Lung (tissue), 12 donors: ENCODE data around the gene PRKN. TPM values are rescaled to one million over a fixed set of nuclear protein-coding genes. Genes with fewer than 3 reads are reported as not detected.

Source experiments
- ATAC-seq: fragments of 200-7000 bp; cut with Tn5 transposase; one replicate; pipeline ENCODE4 v1.9.1; 2020; ENCODE audit warnings: moderate number of reproducible peaks; ENCODE audit not compliant: insufficient read depth, low FRiP score
- DNase-seq, 3 donors: peaks; one replicate each; pipeline ENCODE4 v3.0.0-alpha.2; 2013 to 2017
- H3K27ac ChIP-seq, 2 donors: one replicate each; pipeline ENCODE4 v1.5.1; 2013; ENCODE audit warnings: mild to moderate bottlenecking in 2 of 2, moderate library complexity in 2 of 2, control low read depth in 1 of 2, inconsistent platforms in 1 of 2, low read depth in 1 of 2, low read length in 1 of 2
- H3K27me3 ChIP-seq, 3 donors: one replicate each; pipeline ENCODE4 v1.5.1; 2013; ENCODE audit warnings: low read length in 2 of 3; ENCODE audit not compliant: control insufficient read depth in 3 of 3, insufficient read depth in 3 of 3
- H3K36me3 ChIP-seq, 4 donors: one replicate each; pipeline ENCODE4 v1.5.1; 2013; ENCODE audit warnings: low read length in 4 of 4, mild to moderate bottlenecking in 1 of 4, moderate library complexity in 1 of 4; ENCODE audit not compliant: control insufficient read depth in 4 of 4, insufficient read depth in 4 of 4
- H3K4me1 ChIP-seq, 5 donors: one replicate each; pipeline ENCODE4 v1.5.1; 2013; ENCODE audit warnings: low read length in 5 of 5, mild to moderate bottlenecking in 2 of 5, moderate library complexity in 1 of 5; ENCODE audit not compliant: control insufficient read depth in 5 of 5, insufficient read depth in 5 of 5
- H3K4me3 ChIP-seq: one replicate; pipeline ENCODE4 v1.5.1; 2013; ENCODE audit warnings: mild to moderate bottlenecking, control low read depth, moderate library complexity
- H3K9ac ChIP-seq, 2 donors: one replicate each; pipeline ENCODE4 v1.5.1; 2013; ENCODE audit warnings: low read length in 2 of 2, control low read depth in 1 of 2; ENCODE audit not compliant: insufficient read depth in 1 of 2
- H3K9me3 ChIP-seq, 4 donors: one replicate each; pipeline ENCODE4 v1.5.1; 2013; ENCODE audit warnings: low read length in 3 of 4, mild to moderate bottlenecking in 1 of 4, moderate library complexity in 1 of 4; ENCODE audit not compliant: control insufficient read depth in 4 of 4, insufficient read depth in 3 of 4
- whole genome bisulfite sequencing, 2 donors: extraction: QIAGEN DNeasy Blood & Tissue Kit; methylation state at CpG; one replicate each; pipeline ENCODE4 v1.1.7; 2013; 5-methylcytosine and 5-hydroxymethylcytosine counted together
- polyA plus RNA-seq, 2 donors: library from polyadenylated mRNA; stranded (reverse); fragments of 200-250 nt; gene quantifications; one replicate each; pipeline ENCODE4 v1.2.1, GENCODE V29; 2013
- total RNA-seq, 2 donors: library from RNA; depleted of rRNA in 1 of 2; stranded (reverse); fragments of >200 nt in 1 of 2; gene quantifications; one replicate each; pipeline ENCODE4 v1.2.1, GENCODE V29; 2014 to 2021
- TF ChIP-seq, protein P1 (sequence below): IDR thresholded peaks from 2 replicates; pipeline ENCODE4 v1.5.1; 2012; ENCODE audit warnings: mild to moderate bottlenecking; ENCODE audit errors: control extremely low read depth, extremely low read depth
- donor health status: control.
- donor health status: control.
- donor health status: Bipolar disorder and iron deficiency.
- donor health status: healthy.
- donor health status: DM: yes; HTN: yes; CAD: no.

Gene PRKN
- total and polyA plus RNA-seq, 4 donors: 0.27 to 11.2 (median 3.1) TPM

DNA sequence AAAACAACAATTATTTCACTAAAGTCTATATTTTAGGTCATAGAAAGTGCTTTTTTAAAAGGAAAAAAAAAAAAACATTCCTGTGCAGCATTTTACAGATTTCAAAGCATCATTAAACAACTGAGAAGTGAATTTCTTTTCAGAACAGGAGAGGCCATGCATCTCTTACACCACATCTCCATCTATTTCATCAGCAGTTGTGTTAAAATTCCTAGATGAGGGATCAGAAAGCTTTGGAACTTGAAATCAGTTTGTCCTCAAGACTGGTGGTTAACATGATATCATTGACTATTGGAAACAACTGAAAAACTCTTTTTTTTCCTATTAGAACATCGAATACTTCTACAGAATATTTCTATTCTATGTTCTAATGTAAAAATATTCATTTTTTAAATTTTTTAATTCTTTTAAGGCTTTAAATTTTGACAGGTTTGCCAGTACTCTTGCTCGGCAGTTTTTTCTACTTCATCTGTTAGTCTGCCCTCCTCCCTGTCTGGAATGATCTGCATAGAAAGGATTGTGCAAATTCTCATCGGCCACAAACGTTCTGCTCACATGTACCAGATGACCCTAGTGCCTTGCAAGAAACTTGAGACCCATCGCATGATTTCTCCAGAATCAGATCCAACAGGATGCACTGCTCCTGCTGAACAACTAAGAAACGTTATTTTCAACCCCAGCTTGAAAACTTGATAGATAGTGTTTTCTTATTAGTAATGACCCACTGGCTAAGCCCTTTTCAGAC lies 1042.7 kb downstream of the PRKN start:
- no peaks in the 10 kb centered on the region for H3K27me3 ChIP-seq
- H3K36me3 ChIP-seq: no peaks in the 10 kb centered on the region
- no peak overlapping the region for H3K9ac ChIP-seq
- no peaks in the 10 kb centered on the region for H3K4me1 ChIP-seq
- DNase-seq: no peak
- H3K27ac ChIP-seq: no peak overlapping the region
- peaks cover 0 to 5% (median 0%) of the 10 kb centered on the region in 4 donors for H3K9me3 ChIP-seq
- H3K4me3 ChIP-seq: no peak overlapping the region
- TF ChIP-seq, protein P1, sequence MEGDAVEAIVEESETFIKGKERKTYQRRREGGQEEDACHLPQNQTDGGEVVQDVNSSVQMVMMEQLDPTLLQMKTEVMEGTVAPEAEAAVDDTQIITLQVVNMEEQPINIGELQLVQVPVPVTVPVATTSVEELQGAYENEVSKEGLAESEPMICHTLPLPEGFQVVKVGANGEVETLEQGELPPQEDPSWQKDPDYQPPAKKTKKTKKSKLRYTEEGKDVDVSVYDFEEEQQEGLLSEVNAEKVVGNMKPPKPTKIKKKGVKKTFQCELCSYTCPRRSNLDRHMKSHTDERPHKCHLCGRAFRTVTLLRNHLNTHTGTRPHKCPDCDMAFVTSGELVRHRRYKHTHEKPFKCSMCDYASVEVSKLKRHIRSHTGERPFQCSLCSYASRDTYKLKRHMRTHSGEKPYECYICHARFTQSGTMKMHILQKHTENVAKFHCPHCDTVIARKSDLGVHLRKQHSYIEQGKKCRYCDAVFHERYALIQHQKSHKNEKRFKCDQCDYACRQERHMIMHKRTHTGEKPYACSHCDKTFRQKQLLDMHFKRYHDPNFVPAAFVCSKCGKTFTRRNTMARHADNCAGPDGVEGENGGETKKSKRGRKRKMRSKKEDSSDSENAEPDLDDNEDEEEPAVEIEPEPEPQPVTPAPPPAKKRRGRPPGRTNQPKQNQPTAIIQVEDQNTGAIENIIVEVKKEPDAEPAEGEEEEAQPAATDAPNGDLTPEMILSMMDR: no peak
- WGBS, 2 donors: 76 to 82% methylated on average over 6 of the region's 6 CpGs
- no peak for ATAC-seq

DNA sequence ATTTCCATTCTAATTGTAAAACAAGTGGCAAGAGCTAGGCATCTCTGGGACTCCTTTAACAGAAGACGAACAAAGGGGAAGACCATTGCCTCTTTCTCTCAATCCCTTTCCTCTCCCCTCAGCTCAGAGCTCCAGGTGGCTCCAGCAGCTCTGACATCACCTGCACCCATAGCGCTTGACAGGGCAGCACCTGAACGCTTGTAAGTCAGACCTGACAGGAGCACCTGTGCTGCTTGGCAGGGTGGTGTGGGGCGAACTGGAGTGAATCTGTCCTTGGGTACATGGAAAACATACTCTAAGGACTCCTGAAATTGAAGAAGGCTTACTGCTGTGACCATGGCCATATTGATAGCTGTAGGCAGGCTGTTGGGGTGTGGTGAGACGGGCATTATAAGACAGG lies 1044.2 kb downstream of the PRKN start:
- H3K36me3 ChIP-seq: no peaks in the 10 kb centered on the region
- no peak for ATAC-seq
- H3K4me3 ChIP-seq: no peak overlapping the region
- WGBS, 2 donors: 87 to 89% methylated on average over 5 of the region's 5 CpGs
- no peak for DNase-seq
- H3K4me1 ChIP-seq: no peaks in the 10 kb centered on the region
- no peak overlapping the region for H3K27ac ChIP-seq
- TF ChIP-seq, protein P1: no peak
- H3K9me3 ChIP-seq: peaks cover 0 to 5% (median 0%) of the 10 kb centered on the region in 4 donors
- no peaks in the 10 kb centered on the region for H3K27me3 ChIP-seq
- no peak overlapping the region for H3K9ac ChIP-seq

DNA sequence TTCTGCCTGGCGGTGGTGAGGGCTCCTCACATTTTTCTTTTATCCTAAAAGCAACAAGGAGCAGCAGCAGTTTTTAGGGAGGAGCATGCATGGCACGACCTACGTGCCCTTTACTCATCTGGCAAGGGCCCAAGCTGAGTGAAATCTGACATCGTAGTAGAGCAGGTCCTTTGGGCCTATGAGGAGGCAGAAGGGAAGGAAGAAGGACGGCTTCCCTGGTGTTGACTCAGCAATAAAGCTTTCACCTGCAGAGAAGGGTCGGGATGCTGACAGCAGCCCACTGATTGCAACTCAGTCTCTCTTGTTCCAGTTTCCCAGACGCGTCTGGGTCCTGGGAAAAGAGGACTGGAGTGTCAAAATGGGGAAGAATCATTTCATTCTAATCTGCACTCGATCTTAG lies 1044.6 kb downstream of the PRKN start:
- ATAC-seq (no peak), DNase-seq (no peak)
- no peaks in the 10 kb centered on the region for H3K4me1 ChIP-seq
- WGBS, 2 donors: 71 to 72% methylated on average over 9 of the region's 9 CpGs
- no peak overlapping the region for H3K27ac ChIP-seq
- H3K36me3 ChIP-seq: no peaks in the 10 kb centered on the region
- H3K4me3 ChIP-seq: no peak overlapping the region
- TF ChIP-seq, protein P1: no peak
- H3K9ac ChIP-seq: no peak overlapping the region
- H3K27me3 ChIP-seq: no peaks in the 10 kb centered on the region
- peaks cover 0 to 5% (median 0%) of the 10 kb centered on the region in 4 donors for H3K9me3 ChIP-seq
